CD4-positive, alpha-beta T cell (primary cell): Measurements from ENCODE around the gene DNAH11. TPM values are rescaled to one million over a fixed set of nuclear protein-coding genes. Genes with fewer than 3 reads are reported as not detected.
"Not testable (repeated sequence)": the region's sequence is repeated elsewhere in the genome, so short reads cannot be mapped to it uniquely, and the experiment has no call there.

Experiments used
- ATAC-seq: fragments of 200-7000 bp; cut with Tn5 transposase; one replicate; pipeline ENCODE4 v1.10.0; 2022; ENCODE audit warnings: mild to moderate bottlenecking; ENCODE audit not compliant: poor library complexity
- CTCF ChIA-PET: fragments of 350-600 bp; sonication (Branson Sonifier 250); formaldehyde crosslinking; loops from one replicate; lab custom pipeline; 2021; ENCODE audit warnings: antibody characterized with exemption, inconsistent platforms; lab: Charles Lee
- POLR2A ChIA-PET: fragments of 350-600 bp; sonication (Branson Sonifier 250); formaldehyde crosslinking; loops from one replicate; lab custom pipeline; 2021; ENCODE audit warnings: antibody characterized with exemption, inconsistent platforms; lab: Charles Lee
- DNase-seq, 14 experiments: peaks; one replicate each; pipeline ENCODE4 v3.0.0-alpha.2; 2013 to 2020; ENCODE audit warnings: mixed read lengths in 2 of 14
- H3K27ac ChIP-seq, 2 donors: one replicate each; pipeline versions ENCODE4 v1.5.1 to v1.7.0; 2013; ENCODE audit warnings: low read length in 2 of 2, low read depth in 1 of 2, mild to moderate bottlenecking in 1 of 2
- H3K27me3 ChIP-seq, 2 experiments: 1 replicate in 1 of 2; 2 replicates in 1 of 2; pipeline versions ENCODE4 v1.6.1 to v1.7.0; 2013; ENCODE audit warnings: low read length in 2 of 2, control low read depth in 1 of 2, mild to moderate bottlenecking in 1 of 2, moderate library complexity in 1 of 2; ENCODE audit not compliant: insufficient read depth in 2 of 2, control insufficient read depth in 1 of 2
- H3K36me3 ChIP-seq: one replicate; pipeline ENCODE4 v1.6.1; 2013; ENCODE audit warnings: low read length, control low read depth; ENCODE audit not compliant: insufficient read depth
- H3K4me1 ChIP-seq: one replicate; pipeline ENCODE4 v1.6.1; 2013; ENCODE audit warnings: low read length, control low read depth; ENCODE audit not compliant: insufficient read depth
- H3K4me3 ChIP-seq: one replicate; pipeline ENCODE4 v1.5.1; 2013; ENCODE audit warnings: mild to moderate bottlenecking, low read length, moderate library complexity
- H3K9me3 ChIP-seq, 2 experiments: 1 replicate in 1 of 2; 2 replicates in 1 of 2; pipeline versions ENCODE4 v1.6.1 to v1.7.0; 2013; ENCODE audit warnings: low read length in 2 of 2, mild to moderate bottlenecking in 2 of 2, control low read depth in 1 of 2, moderate library complexity in 1 of 2; ENCODE audit not compliant: control insufficient read depth in 1 of 2, insufficient read depth in 1 of 2
- H3K27ac Mint-ChIP-seq: one replicate; pipeline ENCODE4 v1.8.0; 2020; ENCODE audit warnings: mixed read lengths
- H3K27me3 Mint-ChIP-seq: one replicate; pipeline ENCODE4 v1.8.0; 2021; ENCODE audit warnings: mixed read lengths
- H3K36me3 Mint-ChIP-seq: one replicate; pipeline ENCODE4 v1.8.0; 2021; ENCODE audit warnings: low read depth, mixed read lengths
- H3K4me1 Mint-ChIP-seq: one replicate; pipeline ENCODE4 v1.8.0; 2021; ENCODE audit warnings: low read depth, mixed read lengths
- H3K4me3 Mint-ChIP-seq: one replicate; pipeline ENCODE4 v1.8.0; 2020; ENCODE audit warnings: mild to moderate bottlenecking, mixed read lengths
- H3K9me3 Mint-ChIP-seq: one replicate; pipeline ENCODE4 v1.8.0; 2020; ENCODE audit warnings: mixed read lengths
- intact Hi-C, 2 experiments: fragments of 100-400 bp; cut with DNase I in 1 of 2; cut with micrococcal nuclease in 1 of 2; formaldehyde crosslinking; loops; one replicate each; pipeline versions ENCODE4 v1.15.1 to v1.9.0; 2023 to 2025; cut with DNase I, micrococcal nuclease
- total RNA-seq, 174 experiments: library from RNA in 2 of 174; stranded (reverse) in 2 of 174; gene quantifications; one replicate each; pipeline ENCODE4 v1.2.3 and lab custom pipeline; 2021 to 2026
- TF ChIP-seq, protein P1 (sequence below): fragments of 200-600 bp; IDR thresholded peaks from one replicate; pipeline ENCODE4 v1.8.0; 2022; ENCODE audit warnings: antibody characterized with exemption, mild to moderate bottlenecking

DNAH11 gene
- total RNA-seq, 2 experiments from 2014 or later = 0.11 TPM; not detected in 1

DNA sequence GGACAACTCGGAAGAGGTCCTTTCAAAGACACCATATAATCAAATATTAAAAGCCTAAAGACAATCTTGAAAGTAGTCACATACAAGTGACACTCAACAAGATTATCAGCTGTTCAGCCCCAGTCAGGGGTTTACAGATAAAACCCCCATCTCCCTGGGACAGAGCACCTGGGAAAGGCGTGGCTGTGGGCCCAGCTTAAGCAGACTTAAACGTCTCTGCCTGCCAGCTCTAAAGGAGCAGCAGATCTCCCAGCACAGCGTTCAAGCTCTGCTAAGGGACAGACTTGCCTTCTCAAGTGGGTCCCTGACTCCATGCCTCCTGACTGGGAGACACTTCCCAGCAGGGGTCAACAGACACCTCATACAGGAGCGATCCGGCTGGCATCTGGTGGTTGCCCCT, 384.9 kb downstream of the DNAH11 start:
- intact Hi-C loops = no loop called here

DNA sequence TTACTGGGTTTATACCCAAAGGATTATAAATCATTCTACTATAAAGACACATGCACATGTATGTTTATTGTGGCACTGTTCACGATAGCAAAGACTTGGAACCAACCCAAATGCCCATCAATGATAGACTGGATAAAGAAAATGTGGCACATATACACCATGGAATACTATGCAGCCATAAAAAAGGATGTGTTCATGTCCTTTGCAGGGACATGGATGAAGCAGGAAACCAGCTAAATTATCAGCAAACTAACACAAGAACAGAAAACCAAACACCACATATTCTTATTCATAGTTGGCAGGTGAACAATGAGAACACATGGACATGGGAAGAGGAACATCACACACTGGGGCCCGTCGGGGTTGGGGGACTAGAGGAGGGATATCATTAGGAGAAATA, 390.5 kb downstream of the DNAH11 start:
- peaks cover 36% of the 10 kb centered on the region for H3K4me1 Mint-ChIP-seq
- H3K9me3 Mint-ChIP-seq, H3K27ac Mint-ChIP-seq, H3K4me3 ChIP-seq, ATAC-seq, H3K27ac ChIP-seq, DNase-seq, H3K27me3 ChIP-seq, POLR2A ChIA-PET, H3K27me3 Mint-ChIP-seq, H3K9me3 ChIP-seq, H3K4me1 ChIP-seq, intact Hi-C loops, H3K36me3 ChIP-seq, H3K4me3 Mint-ChIP-seq, CTCF ChIA-PET: not testable (repeated sequence)
- peaks cover 33% of the 10 kb centered on the region for H3K36me3 Mint-ChIP-seq

More for the DNA sequence above, 384.9 kb downstream of the DNAH11 start:
- DNase-seq (no peak), ATAC-seq (no peak)
- ChIA-PET POLR2A (no interaction called here), CTCF (no interaction called here)
- Mint-ChIP-seq H3K4me1 (peaks cover 13% of the 10 kb centered on the region), H3K27ac (no peak overlapping the region), H3K27me3 (no peaks in the 10 kb centered on the region), H3K4me3 (no peak overlapping the region), H3K9me3 (peaks cover 11% of the 10 kb centered on the region), H3K36me3 (peaks cover 31% of the 10 kb centered on the region)
- TF ChIP-seq, protein P1, sequence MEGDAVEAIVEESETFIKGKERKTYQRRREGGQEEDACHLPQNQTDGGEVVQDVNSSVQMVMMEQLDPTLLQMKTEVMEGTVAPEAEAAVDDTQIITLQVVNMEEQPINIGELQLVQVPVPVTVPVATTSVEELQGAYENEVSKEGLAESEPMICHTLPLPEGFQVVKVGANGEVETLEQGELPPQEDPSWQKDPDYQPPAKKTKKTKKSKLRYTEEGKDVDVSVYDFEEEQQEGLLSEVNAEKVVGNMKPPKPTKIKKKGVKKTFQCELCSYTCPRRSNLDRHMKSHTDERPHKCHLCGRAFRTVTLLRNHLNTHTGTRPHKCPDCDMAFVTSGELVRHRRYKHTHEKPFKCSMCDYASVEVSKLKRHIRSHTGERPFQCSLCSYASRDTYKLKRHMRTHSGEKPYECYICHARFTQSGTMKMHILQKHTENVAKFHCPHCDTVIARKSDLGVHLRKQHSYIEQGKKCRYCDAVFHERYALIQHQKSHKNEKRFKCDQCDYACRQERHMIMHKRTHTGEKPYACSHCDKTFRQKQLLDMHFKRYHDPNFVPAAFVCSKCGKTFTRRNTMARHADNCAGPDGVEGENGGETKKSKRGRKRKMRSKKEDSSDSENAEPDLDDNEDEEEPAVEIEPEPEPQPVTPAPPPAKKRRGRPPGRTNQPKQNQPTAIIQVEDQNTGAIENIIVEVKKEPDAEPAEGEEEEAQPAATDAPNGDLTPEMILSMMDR = no peak
- Histone ChIP-seq H3K4me3 (no peak overlapping the region), H3K4me1 (no peaks in the 10 kb centered on the region), H3K36me3 (no peaks in the 10 kb centered on the region), H3K9me3 (peaks cover 0 to 4% of the 10 kb centered on the region in 2 experiments), H3K27me3 (no peaks in the 10 kb centered on the region), H3K27ac (no peak overlapping the region)

DNA sequence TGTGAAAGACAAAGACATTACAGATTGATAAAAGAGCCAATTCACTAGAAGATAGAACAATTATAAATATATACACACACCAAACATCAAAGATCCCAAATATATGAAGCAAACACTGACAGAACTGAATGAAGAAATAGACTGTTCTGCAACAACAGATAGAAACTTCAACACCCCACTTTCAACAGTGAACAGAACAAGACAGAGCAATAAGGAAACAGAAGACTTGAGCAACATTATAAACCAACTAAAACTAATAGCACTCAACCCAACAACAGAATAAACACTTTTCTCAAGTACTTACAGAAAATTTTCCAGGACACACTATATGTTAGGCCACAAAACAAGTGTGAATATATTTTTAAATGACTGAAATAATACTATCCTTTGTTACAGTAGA, 392.0 kb downstream of the DNAH11 start:
- Mint-ChIP-seq H3K36me3 (peaks cover 19% of the 10 kb centered on the region), H3K9me3 (peaks cover 2% of the 10 kb centered on the region), H3K4me3 (no peak overlapping the region), H3K27me3 (no peaks in the 10 kb centered on the region), H3K4me1 (peaks cover 40% of the 10 kb centered on the region), H3K27ac (no peak overlapping the region)
- no peaks in the 10 kb centered on the region for H3K27me3 ChIP-seq
- DNase-seq = no peak
- TF ChIP-seq, protein P1 = no peak
- H3K4me1 ChIP-seq = no peaks in the 10 kb centered on the region
- H3K36me3 ChIP-seq = no peaks in the 10 kb centered on the region
- no peak overlapping the region for H3K4me3 ChIP-seq
- ChIA-PET POLR2A (no interaction called here), CTCF (no interaction called here)
- ATAC-seq = no peak
- H3K27ac ChIP-seq = no peak overlapping the region
- H3K9me3 ChIP-seq = peaks cover 0 to 4% of the 10 kb centered on the region in 2 experiments
- intact Hi-C loops = no loop called here

DNA sequence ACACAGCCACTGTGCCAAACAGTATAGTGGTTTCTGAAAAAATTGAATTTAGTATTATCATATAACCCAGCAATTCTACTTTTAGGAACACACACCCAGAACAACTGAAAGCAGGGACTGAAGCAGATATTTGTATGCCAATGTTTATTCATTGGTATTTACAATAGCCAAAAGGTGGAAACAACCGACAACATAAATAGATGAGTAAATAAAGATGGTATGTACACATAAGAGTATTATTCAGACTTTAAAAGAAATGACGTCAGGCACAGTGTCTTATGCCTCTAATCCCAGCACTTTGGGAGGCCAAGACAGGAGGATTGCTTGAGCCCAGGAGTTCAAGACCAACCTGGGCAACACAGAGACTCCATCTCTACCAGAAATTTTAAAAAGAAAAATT, 395.6 kb downstream of the DNAH11 start:
- no peak for DNase-seq
- no peak overlapping the region for H3K27ac ChIP-seq
- H3K4me1 Mint-ChIP-seq = peaks cover 58% of the 10 kb centered on the region
- H3K36me3 Mint-ChIP-seq = peaks cover 11% of the 10 kb centered on the region
- peaks cover 11% of the 10 kb centered on the region for H3K4me1 ChIP-seq
- intact Hi-C loops = no loop called here
- no peaks in the 10 kb centered on the region for H3K9me3 ChIP-seq
- H3K4me3 Mint-ChIP-seq = no peak overlapping the region
- no peak overlapping the region for H3K4me3 ChIP-seq
- no peaks in the 10 kb centered on the region for H3K36me3 ChIP-seq
- ChIA-PET POLR2A (no interaction called here), CTCF (no interaction called here)
- no peaks in the 10 kb centered on the region for H3K27me3 ChIP-seq
- H3K27me3 Mint-ChIP-seq = no peaks in the 10 kb centered on the region
- TF ChIP-seq, protein P1 = no peak
- ATAC-seq = no peak
- H3K9me3 Mint-ChIP-seq = no peaks in the 10 kb centered on the region
- no peak overlapping the region for H3K27ac Mint-ChIP-seq
